PFSK-1 (cell line): Measurements from ENCODE around the gene PLA2G3.

ENCODE experiments used
- FOXP2 ChIP-seq: optimal IDR thresholded peaks from 2 replicates; pipeline ENCODE3; 2011; ENCODE audit warnings: borderline replicate concordance, control low read depth, inconsistent platforms; ENCODE audit not compliant: insufficient read depth; ENCODE audit errors: extremely low read length, extremely low read depth
- POLR2AphosphoS5 ChIP-seq: IDR thresholded peaks from 2 replicates; pipeline ENCODE4 v1.6.1; 2012; ENCODE audit warnings: low read depth, mild to moderate bottlenecking, control low read depth, low read length, moderate library complexity
- SIN3A ChIP-seq: IDR thresholded peaks from 2 replicates; pipeline ENCODE4 v1.6.1; 2012; ENCODE audit warnings: mild to moderate bottlenecking, low read length, moderate library complexity, borderline replicate concordance; ENCODE audit not compliant: insufficient read depth
- TAF1 ChIP-seq: IDR thresholded peaks from 2 replicates; pipeline ENCODE4 v1.6.1; 2012; ENCODE audit warnings: low read length, control low read depth, borderline replicate concordance; ENCODE audit not compliant: insufficient read depth
- TF ChIP-seq, protein P1 (sequence below), 2 experiments: IDR thresholded peaks; 2 replicates each; pipeline versions ENCODE4 v1.6.1 to v1.8.0; 2011 to 2012; ENCODE audit warnings: low read depth in 2 of 2, low read length in 2 of 2, control low read depth in 1 of 2, inconsistent platforms in 1 of 2, mild to moderate bottlenecking in 1 of 2, moderate library complexity in 1 of 2; ENCODE audit not compliant: insufficient read depth in 1 of 2

The PLA2G3 gene

DNA sequence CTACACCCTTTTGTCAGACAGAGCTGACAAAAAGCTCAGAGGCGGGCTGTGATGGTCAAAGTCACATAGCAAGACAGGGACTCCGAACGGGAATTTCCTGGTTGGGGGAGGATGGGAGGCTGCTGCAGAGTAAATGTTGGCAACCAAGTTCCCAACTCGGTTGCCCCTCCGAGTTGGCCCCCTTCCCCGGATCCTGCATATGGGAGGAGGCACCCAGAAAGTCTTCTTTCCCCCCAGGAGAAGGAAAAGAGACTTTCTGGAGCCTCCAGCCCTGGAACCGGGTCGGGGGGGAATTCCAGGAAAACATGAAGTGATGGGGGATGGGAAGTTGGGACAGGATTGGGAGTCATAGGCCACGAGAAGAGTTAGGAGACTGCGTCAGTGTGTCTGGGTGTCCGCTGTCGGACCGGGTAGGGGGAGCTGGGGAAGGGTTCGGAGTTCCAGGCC, 33.6 kb downstream of the PLA2G3 start:
- no peak for TF ChIP-seq FOXP2
- TF ChIP-seq, protein P1, sequence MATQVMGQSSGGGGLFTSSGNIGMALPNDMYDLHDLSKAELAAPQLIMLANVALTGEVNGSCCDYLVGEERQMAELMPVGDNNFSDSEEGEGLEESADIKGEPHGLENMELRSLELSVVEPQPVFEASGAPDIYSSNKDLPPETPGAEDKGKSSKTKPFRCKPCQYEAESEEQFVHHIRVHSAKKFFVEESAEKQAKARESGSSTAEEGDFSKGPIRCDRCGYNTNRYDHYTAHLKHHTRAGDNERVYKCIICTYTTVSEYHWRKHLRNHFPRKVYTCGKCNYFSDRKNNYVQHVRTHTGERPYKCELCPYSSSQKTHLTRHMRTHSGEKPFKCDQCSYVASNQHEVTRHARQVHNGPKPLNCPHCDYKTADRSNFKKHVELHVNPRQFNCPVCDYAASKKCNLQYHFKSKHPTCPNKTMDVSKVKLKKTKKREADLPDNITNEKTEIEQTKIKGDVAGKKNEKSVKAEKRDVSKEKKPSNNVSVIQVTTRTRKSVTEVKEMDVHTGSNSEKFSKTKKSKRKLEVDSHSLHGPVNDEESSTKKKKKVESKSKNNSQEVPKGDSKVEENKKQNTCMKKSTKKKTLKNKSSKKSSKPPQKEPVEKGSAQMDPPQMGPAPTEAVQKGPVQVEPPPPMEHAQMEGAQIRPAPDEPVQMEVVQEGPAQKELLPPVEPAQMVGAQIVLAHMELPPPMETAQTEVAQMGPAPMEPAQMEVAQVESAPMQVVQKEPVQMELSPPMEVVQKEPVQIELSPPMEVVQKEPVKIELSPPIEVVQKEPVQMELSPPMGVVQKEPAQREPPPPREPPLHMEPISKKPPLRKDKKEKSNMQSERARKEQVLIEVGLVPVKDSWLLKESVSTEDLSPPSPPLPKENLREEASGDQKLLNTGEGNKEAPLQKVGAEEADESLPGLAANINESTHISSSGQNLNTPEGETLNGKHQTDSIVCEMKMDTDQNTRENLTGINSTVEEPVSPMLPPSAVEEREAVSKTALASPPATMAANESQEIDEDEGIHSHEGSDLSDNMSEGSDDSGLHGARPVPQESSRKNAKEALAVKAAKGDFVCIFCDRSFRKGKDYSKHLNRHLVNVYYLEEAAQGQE (IDR thresholded peaks at IDR 0.05; ENCODE audit: insufficient read depth in 1 of 2, low read depth in 2 of 2, low read length in 2 of 2): no peak
- TF ChIP-seq SIN3A: no peak
- TF ChIP-seq POLR2AphosphoS5: no peak
- no peak for TF ChIP-seq TAF1

DNA sequence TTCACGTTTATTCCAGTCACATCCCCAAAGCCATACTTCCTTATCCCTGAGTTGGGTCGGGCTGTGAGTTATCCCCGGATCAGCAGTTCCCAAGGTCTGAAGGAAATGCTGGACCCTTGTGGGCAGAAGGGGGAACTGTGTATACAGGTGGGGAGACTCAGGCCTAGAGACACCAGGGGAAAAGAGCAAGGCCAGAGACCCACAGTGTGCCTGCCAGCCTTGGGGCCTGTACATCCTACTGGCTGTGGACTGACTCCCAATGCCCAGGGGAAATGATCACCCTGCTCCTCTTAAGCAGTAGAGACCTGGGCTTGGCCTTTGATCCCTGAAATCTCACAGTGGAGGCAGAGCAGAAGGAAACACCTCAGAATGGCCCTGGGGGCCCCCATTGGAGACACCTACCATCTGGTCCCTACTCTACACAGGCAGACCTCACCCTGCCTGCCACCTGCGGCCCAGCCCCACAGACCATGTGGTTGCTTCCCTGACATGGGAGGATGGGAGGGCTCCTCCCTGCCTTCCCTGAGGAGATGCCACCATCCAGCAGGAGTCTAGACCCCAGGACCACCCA, 34.2 kb downstream of the PLA2G3 start:
- TF ChIP-seq FOXP2 (no peak), POLR2AphosphoS5 (no peak), SIN3A (no peak), TAF1 (no peak)
- TF ChIP-seq, protein P1 (IDR thresholded peaks at IDR 0.05; ENCODE audit: insufficient read depth in 1 of 2, low read depth in 2 of 2, low read length in 2 of 2): no peak

DNA sequence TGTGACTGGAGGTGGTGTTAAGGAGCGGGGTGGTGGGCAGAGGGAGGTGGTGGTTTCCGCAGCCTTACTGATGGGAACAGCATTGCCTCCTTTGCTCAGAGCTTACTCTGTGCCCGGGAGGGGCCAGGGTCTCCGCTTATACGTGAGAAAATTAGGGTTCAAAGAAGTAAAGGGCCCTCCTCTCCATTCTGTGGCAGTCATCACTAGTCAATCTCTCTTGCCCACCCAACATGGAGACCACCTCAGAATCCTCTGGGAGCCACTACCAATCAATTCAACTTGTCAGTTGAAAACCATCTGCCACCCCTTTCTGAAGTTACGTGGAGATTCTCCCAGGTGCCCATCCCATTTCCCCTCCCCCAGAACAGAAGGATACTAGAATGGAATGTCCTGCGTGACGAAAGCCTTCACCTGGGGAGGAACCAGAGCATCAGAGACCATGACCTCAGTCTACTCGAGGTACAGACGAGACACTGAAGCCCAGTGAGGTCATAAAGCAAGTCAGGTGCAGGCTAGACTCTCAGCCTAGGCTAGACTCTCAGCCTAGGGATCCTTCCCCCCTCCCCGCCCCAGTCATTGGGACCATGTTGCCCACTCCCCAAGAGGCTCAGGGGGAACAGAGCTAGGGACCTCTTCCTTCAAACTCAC, 34.9 kb downstream of the PLA2G3 start:
- no peak for TF ChIP-seq TAF1
- no peak for TF ChIP-seq FOXP2
- TF ChIP-seq SIN3A: no peak
- TF ChIP-seq, protein P1 (IDR thresholded peaks at IDR 0.05; ENCODE audit: insufficient read depth in 1 of 2, low read depth in 2 of 2, low read length in 2 of 2): no peak
- no peak for TF ChIP-seq POLR2AphosphoS5

DNA sequence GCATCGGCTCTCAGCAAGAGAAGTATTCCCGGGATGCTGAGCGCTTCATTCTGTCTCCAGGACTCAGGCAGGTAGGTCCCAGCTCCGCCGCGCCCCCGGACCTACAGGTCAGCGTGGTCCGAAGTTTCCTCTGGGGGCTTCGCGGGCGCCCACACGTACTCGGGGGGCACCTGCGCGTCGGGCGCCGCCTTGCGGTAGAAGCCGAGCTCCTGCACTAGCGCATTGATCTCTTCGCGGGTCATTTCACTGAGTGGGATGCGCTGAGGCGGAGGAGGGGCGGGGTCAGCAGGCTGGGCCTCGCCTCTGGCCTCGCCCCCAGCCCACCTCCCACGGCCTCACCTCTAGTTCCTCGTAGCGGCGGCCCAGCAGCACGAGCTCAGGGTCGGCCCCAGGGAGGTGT, 35.4 kb downstream of the PLA2G3 start:
- TF ChIP-seq, protein P1 (IDR thresholded peaks at IDR 0.05; ENCODE audit: insufficient read depth in 1 of 2, low read depth in 2 of 2, low read length in 2 of 2): no peak
- no peak for TF ChIP-seq SIN3A
- TF ChIP-seq POLR2AphosphoS5: no peak
- TF ChIP-seq TAF1: no peak
- no peak for TF ChIP-seq FOXP2
